GM12873 (cell line): ENCODE results near the gene CECR2.

Experiments
- TF ChIP-seq, protein P1 (sequence below): IDR thresholded peaks from 2 replicates; pipeline ENCODE4 v1.5.1; 2012; ENCODE audit warnings: low read depth, mild to moderate bottlenecking, moderate library complexity, low read length, control low read depth; ENCODE audit not compliant: insufficient read depth; ENCODE audit errors: missing control alignments

CECR2 gene

DNA sequence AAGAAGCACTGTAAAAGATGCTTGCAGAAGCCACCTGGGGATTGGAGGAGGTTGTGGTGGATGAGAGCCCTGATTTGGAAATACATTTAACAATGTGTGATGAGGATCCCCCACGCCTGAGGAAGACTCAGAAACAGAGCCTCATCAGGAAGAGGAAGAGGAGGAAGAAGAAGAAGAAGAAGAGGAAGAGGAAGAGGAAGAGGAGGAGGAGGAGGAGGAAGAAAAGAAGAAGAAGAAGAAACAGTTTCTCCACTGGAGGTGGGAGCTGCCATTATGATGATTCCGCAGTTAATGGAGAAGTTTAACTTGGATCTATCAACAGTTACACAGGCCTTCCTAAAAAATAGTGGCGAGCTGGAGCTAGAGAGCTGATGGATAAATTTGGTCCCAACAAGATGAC lies 50.1 kb downstream of the CECR2 start:
- TF ChIP-seq, protein P1, sequence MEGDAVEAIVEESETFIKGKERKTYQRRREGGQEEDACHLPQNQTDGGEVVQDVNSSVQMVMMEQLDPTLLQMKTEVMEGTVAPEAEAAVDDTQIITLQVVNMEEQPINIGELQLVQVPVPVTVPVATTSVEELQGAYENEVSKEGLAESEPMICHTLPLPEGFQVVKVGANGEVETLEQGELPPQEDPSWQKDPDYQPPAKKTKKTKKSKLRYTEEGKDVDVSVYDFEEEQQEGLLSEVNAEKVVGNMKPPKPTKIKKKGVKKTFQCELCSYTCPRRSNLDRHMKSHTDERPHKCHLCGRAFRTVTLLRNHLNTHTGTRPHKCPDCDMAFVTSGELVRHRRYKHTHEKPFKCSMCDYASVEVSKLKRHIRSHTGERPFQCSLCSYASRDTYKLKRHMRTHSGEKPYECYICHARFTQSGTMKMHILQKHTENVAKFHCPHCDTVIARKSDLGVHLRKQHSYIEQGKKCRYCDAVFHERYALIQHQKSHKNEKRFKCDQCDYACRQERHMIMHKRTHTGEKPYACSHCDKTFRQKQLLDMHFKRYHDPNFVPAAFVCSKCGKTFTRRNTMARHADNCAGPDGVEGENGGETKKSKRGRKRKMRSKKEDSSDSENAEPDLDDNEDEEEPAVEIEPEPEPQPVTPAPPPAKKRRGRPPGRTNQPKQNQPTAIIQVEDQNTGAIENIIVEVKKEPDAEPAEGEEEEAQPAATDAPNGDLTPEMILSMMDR: no peak

DNA sequence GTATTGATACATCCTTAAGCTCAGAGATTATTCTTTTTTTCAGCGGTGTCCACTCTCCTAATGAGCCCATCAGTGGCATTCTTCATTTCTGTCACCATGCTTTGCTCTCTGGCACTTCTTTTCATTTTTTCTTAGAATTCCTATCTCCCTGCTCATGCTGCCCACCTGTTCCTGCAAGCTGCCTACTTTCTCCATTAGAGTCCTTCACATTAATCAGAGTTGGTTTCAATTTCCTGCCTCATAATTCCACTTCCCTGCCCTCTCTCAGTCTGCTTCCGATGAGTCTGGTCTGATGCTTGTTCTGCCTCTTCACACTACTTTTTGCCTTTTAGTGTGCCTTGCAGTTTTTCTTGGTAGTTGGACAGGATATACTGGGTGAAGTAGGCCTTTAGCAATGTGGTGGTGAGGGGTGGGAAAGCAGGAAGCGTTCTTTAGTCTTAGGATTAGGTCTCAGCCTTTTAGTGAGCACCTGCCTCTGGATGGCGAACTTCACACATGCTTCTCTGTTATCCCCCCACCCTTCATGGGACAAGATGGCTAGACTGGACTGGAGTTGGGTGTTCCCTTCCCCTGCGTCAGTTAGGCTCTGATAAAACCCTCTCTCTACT lies 53.6 kb downstream of the CECR2 start:
- TF ChIP-seq, protein P1: no peak

DNA sequence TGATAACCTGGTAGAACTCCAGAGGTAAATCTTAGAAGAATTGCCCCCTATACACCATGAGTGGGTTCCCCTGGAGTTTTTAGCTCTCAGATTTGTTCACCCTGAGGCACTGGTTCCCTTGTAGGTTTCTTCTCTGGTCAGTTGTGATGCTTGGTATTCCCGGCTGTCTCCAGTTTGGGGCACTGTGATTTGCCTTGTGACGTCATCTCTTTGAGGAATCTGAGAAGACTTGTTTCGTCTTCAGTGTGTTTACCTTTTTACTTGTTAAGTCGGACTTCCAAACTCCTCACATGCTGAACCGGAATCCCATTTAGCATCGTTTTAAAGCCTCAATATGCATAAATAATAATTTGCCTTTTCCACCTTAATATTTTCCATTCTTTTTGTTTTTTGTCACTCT lies 54.4 kb downstream of the CECR2 start:
- TF ChIP-seq, protein P1: no peak

DNA sequence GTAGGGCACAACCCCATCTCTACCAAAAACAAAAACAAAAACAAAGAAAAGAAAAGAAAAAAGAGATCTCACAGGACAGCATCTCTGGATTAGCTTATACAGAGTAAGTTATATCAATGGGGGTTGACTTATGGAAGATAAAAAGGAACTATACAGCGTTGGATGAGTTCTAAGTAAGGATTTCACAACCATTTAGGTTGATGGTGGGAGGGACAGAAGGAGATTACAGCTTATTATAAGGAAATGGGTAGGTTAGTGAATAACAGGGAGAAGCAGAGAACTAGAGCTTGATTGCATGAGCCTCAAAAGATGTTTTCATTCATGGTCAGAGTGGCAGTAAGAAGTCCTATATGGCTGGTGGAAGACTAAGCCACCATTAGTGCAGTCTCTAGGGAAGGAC lies 60.3 kb downstream of the CECR2 start:
- TF ChIP-seq, protein P1: no peak

DNA sequence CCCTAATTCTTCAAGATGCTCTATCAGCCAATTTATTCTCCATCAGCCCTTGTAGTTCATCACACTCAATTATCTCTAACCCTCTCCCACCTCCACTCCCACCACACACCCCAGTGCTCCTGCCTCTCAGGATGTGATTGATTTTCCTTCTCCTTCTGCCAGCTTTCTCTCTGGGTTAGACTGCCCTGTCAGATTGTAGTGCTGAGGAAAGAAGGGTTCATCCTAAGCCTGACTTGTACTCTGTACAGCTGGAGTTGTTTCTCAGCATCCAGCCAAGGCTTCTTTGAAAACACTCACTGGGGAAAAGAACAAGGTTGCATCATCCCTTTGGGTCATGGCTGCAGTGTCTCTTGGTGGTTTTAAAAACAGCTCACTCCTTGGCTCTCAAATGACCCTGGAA lies 61.2 kb downstream of the CECR2 start:
- TF ChIP-seq, protein P1: no peak

DNA sequence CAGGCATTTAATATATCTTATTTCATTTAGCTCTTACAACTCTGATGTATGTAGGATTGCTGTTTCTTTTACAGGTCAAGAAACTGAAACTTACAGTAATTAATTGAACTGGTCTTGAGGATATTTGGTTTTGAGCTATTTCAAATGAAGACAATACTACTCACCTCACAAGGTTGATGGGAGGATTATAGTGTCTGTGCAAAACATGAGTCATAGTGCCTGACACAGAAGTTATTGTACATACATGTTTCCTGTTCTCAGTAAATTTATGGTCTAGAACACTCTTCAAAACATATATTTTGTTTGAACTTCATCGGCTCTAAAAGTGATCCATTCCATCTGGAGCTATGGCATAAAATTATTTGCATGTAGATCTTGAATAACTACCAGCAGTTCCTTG lies 61.9 kb downstream of the CECR2 start:
- TF ChIP-seq, protein P1: no peak

DNA sequence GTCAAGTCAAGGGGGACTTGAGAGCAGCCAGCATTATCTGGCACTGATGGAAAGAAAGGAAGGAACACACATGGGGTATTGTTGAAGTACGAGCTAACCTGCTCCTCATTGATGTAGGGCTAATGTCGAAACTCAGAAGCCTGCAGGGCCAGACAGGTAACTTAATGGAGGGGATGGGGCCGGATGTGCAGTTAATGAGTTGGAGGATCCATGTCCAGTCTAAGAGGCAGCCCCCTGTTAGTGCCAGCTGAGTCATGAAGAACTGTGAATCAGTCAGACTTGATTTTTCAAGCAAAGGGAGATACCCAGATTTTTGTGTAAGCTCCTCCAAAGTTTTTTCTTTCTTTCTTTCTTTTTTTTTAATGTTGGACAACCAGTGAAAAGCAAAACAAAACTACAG lies 65.6 kb downstream of the CECR2 start:
- TF ChIP-seq, protein P1: no peak
